ENCODE results near the gene SEC16A. TPM values are rescaled to one million over a fixed set of nuclear protein-coding genes. Genes with fewer than 3 reads are reported as not detected.

Gene SEC16A
- total and polyA plus RNA-seq, 2 donors from 2014 or later, result 37.0 to 67.1 TPM

DNA sequence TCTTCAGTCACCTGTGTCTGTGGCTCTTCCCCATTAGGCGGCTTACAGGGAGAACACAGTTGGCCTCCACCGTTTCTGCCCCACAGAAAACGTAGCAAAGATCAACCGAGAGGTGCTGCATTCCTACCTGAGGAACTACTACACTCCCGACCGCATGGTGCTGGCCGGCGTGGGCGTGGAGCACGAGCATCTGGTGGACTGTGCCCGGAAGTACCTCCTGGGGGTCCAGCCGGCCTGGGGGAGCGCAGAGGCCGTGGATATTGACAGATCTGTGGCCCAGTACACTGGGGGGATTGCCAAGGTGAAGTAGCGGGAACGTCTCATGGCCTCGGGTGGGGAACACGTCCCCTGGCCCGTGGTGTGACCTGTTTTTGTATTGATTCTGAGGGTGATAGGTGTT, 65.9 kb downstream of the SEC16A start:
- H3K9me3 ChIP-seq (ENCODE audit: control insufficient read depth in 2 of 3, insufficient read depth in 1 of 3, low read length in 3 of 3), result no peaks in the 10 kb centered on the region
- H3K27me3 ChIP-seq (ENCODE audit: control insufficient read depth, insufficient read depth, low read length), result no peaks in the 10 kb centered on the region
- DNase-seq (no peak), FAIRE-seq (no peak)
- no peak overlapping the region for H3K27ac ChIP-seq (ENCODE audit: low read depth in 2 of 2, low read length in 2 of 2)
- peaks cover 5 to 71% (median 43%) of the 10 kb centered on the region in 3 donors for H3K36me3 ChIP-seq (ENCODE audit: control insufficient read depth in 2 of 3, insufficient read depth in 3 of 3, low read length in 3 of 3)
- peaks cover 0 to 2% (median 0%) of the 10 kb centered on the region in 3 donors for H3K4me1 ChIP-seq (ENCODE audit: control insufficient read depth in 2 of 3, insufficient read depth in 2 of 3, low read depth in 1 of 3, low read length in 3 of 3)
- no peak overlapping the region for H3K4me3 ChIP-seq (ENCODE audit: low read length in 3 of 3)
- no peak for TF ChIP-seq CTCF (IDR thresholded peaks at IDR 0.05; ENCODE audit: borderline replicate concordance, extremely low read depth, insufficient read depth)
- no peak overlapping the region for H3K9ac ChIP-seq (ENCODE audit: low read length in 3 of 3)
- intact Hi-C loops (cut with DNase I), result no loop called here

DNA sequence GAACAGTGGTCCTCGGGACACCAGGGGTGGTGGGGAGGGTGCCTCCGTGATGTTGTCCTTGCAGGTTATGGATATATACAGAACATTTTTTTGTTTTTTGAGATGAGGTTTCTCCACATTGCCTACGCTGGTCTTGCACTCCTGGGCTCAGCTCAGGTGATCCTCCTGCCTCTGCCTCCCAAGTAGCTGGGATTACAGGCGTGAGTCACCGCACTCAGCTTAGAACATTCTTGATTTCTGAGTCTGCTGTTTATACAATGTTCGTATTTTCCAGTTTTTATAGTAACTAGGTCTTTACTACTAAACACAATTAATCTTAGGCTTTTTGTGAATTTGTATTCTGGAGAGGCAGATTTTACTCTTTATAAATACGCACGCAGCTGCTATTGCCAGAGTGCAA, 66.4 kb downstream of the SEC16A start:
- intact Hi-C loops (cut with DNase I), result no loop called here
- no peak overlapping the region for H3K4me3 ChIP-seq (ENCODE audit: low read length in 3 of 3)
- DNase-seq (no peak), FAIRE-seq (no peak)
- peaks cover 0 to 7% (median 3%) of the 10 kb centered on the region in 3 donors for H3K4me1 ChIP-seq (ENCODE audit: control insufficient read depth in 2 of 3, insufficient read depth in 2 of 3, low read depth in 1 of 3, low read length in 3 of 3)
- H3K27ac ChIP-seq (ENCODE audit: low read depth in 2 of 2, low read length in 2 of 2), result no peak overlapping the region
- no peak for TF ChIP-seq CTCF (IDR thresholded peaks at IDR 0.05; ENCODE audit: borderline replicate concordance, extremely low read depth, insufficient read depth)
- H3K36me3 ChIP-seq (ENCODE audit: control insufficient read depth in 2 of 3, insufficient read depth in 3 of 3, low read length in 3 of 3), result peaks cover 5 to 68% (median 40%) of the 10 kb centered on the region in 3 donors
- no peak overlapping the region for H3K9ac ChIP-seq (ENCODE audit: low read length in 3 of 3)
- no peaks in the 10 kb centered on the region for H3K27me3 ChIP-seq (ENCODE audit: control insufficient read depth, insufficient read depth, low read length)
- H3K9me3 ChIP-seq (ENCODE audit: control insufficient read depth in 2 of 3, insufficient read depth in 1 of 3, low read length in 3 of 3), result no peaks in the 10 kb centered on the region

DNA sequence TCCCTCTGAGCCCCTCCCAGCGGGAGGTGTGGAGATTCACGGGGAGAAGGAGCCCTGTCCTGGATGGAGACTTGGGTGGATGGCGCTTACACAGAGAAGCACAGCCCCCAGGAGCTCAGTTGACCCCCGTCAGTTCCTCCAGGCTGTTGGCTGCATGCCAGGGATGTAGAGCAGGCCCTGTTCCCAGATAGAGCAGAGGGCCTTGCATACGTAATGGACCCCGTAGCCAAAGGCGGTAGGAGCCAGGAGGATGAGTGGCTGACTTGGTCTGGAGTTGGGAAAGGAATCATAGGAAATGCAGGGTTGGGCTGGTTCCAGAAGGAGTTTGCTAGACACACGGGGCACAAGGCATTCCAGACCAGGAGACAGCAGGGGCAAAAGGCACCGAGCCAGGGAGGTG, 69.9 kb downstream of the SEC16A start:
- FAIRE-seq, result no peak
- H3K4me1 ChIP-seq (ENCODE audit: control insufficient read depth in 2 of 3, insufficient read depth in 2 of 3, low read depth in 1 of 3, low read length in 3 of 3), result peaks cover 0 to 19% (median 7%) of the 10 kb centered on the region in 3 donors

More for the DNA sequence above, 69.9 kb downstream of the SEC16A start:
- Histone ChIP-seq H3K36me3 (ENCODE audit: control insufficient read depth in 2 of 3, insufficient read depth in 3 of 3, low read length in 3 of 3) (peaks cover 3 to 47% (median 30%) of the 10 kb centered on the region in 3 donors), H3K27ac (ENCODE audit: low read depth in 2 of 2, low read length in 2 of 2) (no peak overlapping the region), H3K9ac (ENCODE audit: low read length in 3 of 3) (no peak overlapping the region), H3K27me3 (ENCODE audit: control insufficient read depth, insufficient read depth, low read length) (no peaks in the 10 kb centered on the region), H3K9me3 (ENCODE audit: control insufficient read depth in 2 of 3, insufficient read depth in 1 of 3, low read length in 3 of 3) (no peaks in the 10 kb centered on the region), H3K4me3 (ENCODE audit: low read length in 3 of 3) (no peak overlapping the region)
- no peak for DNase-seq
- no peak for TF ChIP-seq CTCF (IDR thresholded peaks at IDR 0.05; ENCODE audit: borderline replicate concordance, extremely low read depth, insufficient read depth)
- intact Hi-C loops (cut with DNase I), result no loop called here
